HCT116 (cell line): ENCODE measurements around the gene TBP.
"Not testable (repeated sequence)": the region's sequence is repeated elsewhere in the genome, so short reads cannot be mapped to it uniquely, and the experiment has no call there.

Experiments
- CEBPB ChIP-seq: IDR thresholded peaks from 2 replicates; pipeline ENCODE4 v1.6.1; 2012; ENCODE audit warnings: low read depth
- EGR1 ChIP-seq: IDR thresholded peaks from 2 replicates; pipeline ENCODE4 v1.6.1; 2012; ENCODE audit warnings: low read depth
- ELF1 ChIP-seq: IDR thresholded peaks from 2 replicates; pipeline ENCODE4 v1.6.1; 2012; ENCODE audit warnings: low read depth, borderline replicate concordance
- EZH2 ChIP-seq: fragments of 200-600 bp; sonication (generic); IDR thresholded peaks from 2 replicates; pipeline ENCODE4 v1.6.1; 2017; ENCODE audit warnings: antibody characterized with exemption, mixed run types
- POLR2A ChIP-seq: IDR thresholded peaks from 2 replicates; pipeline ENCODE4 v1.7.0; 2011; ENCODE audit warnings: borderline replicate concordance; ENCODE audit not compliant: insufficient read depth, insufficient read length; ENCODE audit errors: extremely low read depth
- POLR2AphosphoS5 ChIP-seq: IDR thresholded peaks from 2 replicates; pipeline ENCODE4 v1.6.1; 2011; ENCODE audit warnings: mild to moderate bottlenecking, low read depth, low read length, moderate library complexity
- RAD21 ChIP-seq: IDR thresholded peaks from 2 replicates; pipeline ENCODE4 v1.6.1; 2012; ENCODE audit warnings: low read depth, mild to moderate bottlenecking
- SIN3A ChIP-seq: IDR thresholded peaks from 2 replicates; pipeline ENCODE4 v1.6.1; 2012; ENCODE audit warnings: low read depth
- TCF7L2 ChIP-seq: IDR thresholded peaks from 2 replicates; pipeline ENCODE4 v1.7.0; 2011; ENCODE audit warnings: borderline replicate concordance, inconsistent platforms; ENCODE audit not compliant: insufficient read depth, insufficient read length; ENCODE audit errors: extremely low read depth
- YY1 ChIP-seq: IDR thresholded peaks from 2 replicates; pipeline ENCODE4 v1.6.1; 2011; ENCODE audit warnings: low read length, low read depth, moderate library complexity, mild to moderate bottlenecking; ENCODE audit not compliant: insufficient replicate concordance; ENCODE audit errors: extremely low read depth
- TF ChIP-seq, protein P1 (sequence below), 3 experiments: fragments of 200-600 bp in 1 of 3; sonication (generic) in 1 of 3; IDR thresholded peaks in 2 of 3; conservative IDR thresholded peaks in 1 of 3; 2 replicates each; pipeline ENCODE4 v1.5.1; 2012 to 2017; ENCODE audit warnings: low read depth in 2 of 3, low read length in 2 of 3, antibody characterized with exemption in 1 of 3, borderline replicate concordance in 1 of 3, control low read depth in 1 of 3, mild to moderate bottlenecking in 1 of 3, mixed read lengths in 1 of 3, mixed run types in 1 of 3, moderate library complexity in 1 of 3; ENCODE audit not compliant: insufficient read depth in 1 of 3
- TF ChIP-seq, protein P2 (sequence below): IDR thresholded peaks from 2 replicates; pipeline ENCODE4 v1.6.1; 2012

DNA sequence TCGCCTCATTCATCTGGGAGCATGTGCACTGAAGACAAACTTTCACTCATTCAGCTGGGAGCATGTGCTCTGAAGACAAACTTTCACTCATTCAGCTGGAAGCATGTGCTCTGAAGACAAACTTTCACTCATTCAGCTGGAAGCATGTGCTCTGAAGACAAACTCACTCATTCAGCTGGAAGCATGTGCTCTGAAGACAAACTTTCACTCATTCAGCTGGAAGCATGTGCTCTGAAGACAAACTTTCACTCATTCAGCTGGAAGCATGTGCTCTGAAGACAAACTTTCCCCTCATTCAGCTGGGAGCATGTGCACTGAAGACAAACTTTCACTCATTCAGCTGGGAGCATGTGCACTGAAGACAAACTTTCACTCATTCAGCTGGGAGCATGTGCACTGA, 45.9 kb upstream of the TBP start:
- TF ChIP-seq, protein P1, sequence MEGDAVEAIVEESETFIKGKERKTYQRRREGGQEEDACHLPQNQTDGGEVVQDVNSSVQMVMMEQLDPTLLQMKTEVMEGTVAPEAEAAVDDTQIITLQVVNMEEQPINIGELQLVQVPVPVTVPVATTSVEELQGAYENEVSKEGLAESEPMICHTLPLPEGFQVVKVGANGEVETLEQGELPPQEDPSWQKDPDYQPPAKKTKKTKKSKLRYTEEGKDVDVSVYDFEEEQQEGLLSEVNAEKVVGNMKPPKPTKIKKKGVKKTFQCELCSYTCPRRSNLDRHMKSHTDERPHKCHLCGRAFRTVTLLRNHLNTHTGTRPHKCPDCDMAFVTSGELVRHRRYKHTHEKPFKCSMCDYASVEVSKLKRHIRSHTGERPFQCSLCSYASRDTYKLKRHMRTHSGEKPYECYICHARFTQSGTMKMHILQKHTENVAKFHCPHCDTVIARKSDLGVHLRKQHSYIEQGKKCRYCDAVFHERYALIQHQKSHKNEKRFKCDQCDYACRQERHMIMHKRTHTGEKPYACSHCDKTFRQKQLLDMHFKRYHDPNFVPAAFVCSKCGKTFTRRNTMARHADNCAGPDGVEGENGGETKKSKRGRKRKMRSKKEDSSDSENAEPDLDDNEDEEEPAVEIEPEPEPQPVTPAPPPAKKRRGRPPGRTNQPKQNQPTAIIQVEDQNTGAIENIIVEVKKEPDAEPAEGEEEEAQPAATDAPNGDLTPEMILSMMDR (IDR thresholded peaks at IDR 0.05 in 2 of 3, conservative IDR thresholded peaks at IDR 0.05 in 1 of 3; ENCODE audit: borderline replicate concordance in 1 of 3, insufficient read depth in 1 of 3, low read depth in 2 of 3, low read length in 2 of 3): not testable (repeated sequence)
- not testable (repeated sequence) for TF ChIP-seq ELF1, CEBPB, TCF7L2, EZH2, POLR2A, YY1, SIN3A, POLR2AphosphoS5, EGR1, RAD21
- TF ChIP-seq, protein P2, sequence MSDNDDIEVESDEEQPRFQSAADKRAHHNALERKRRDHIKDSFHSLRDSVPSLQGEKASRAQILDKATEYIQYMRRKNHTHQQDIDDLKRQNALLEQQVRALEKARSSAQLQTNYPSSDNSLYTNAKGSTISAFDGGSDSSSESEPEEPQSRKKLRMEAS: not testable (repeated sequence)
